Ectodermal cell (in vitro differentiated cells): ENCODE results near the gene LBHD2.

Experiments used
- H3K27ac ChIP-seq: 2 replicates; pipeline ENCODE4 v1.7.0; 2013; ENCODE audit warnings: mild to moderate bottlenecking, low read depth, low read length; ENCODE audit not compliant: insufficient read depth, poor library complexity, severe bottlenecking
- H3K27me3 ChIP-seq: 2 replicates; pipeline ENCODE4 v1.7.0; 2013; ENCODE audit warnings: mild to moderate bottlenecking, low read length; ENCODE audit not compliant: insufficient read depth, control insufficient read depth, poor library complexity, severe bottlenecking
- H3K36me3 ChIP-seq: one replicate; pipeline ENCODE4 v1.7.0; 2013; ENCODE audit warnings: low read length; ENCODE audit not compliant: control insufficient read depth, insufficient read depth
- H3K4me1 ChIP-seq: one replicate; pipeline ENCODE4 v1.7.0; 2013; ENCODE audit warnings: low read length; ENCODE audit not compliant: control insufficient read depth, insufficient read depth
- H3K4me3 ChIP-seq: 2 replicates; pipeline ENCODE4 v1.7.0; 2013; ENCODE audit warnings: low read depth, low read length, control low read depth; ENCODE audit not compliant: insufficient read depth
- H3K9me3 ChIP-seq: 2 replicates; pipeline ENCODE4 v1.7.0; 2013; ENCODE audit warnings: mild to moderate bottlenecking, low read length, moderate library complexity; ENCODE audit not compliant: control insufficient read depth
- WGBS, 2 experiments: methylation state at CpG; one replicate each; pipeline ENCODE4 v1.1.7; 2013; ENCODE audit warnings: missing lambda C conversion rate in 2 of 2; 5-methylcytosine and 5-hydroxymethylcytosine counted together

Gene LBHD2

GRCh38 chr14:103067231-103067954 lies 16.6 kb upstream of the LBHD2 start:
- 92 to 95% methylated on average over 8 of the region's 8 CpGs for WGBS, 2 experiments
- Histone ChIP-seq H3K36me3 (no peaks in the 10 kb centered on the region), H3K9me3 (no peaks in the 10 kb centered on the region), H3K4me1 (peaks cover 12% of the 10 kb centered on the region), H3K4me3 (no peak overlapping the region), H3K27me3 (no peaks in the 10 kb centered on the region), H3K27ac (no peak overlapping the region)

DNA sequence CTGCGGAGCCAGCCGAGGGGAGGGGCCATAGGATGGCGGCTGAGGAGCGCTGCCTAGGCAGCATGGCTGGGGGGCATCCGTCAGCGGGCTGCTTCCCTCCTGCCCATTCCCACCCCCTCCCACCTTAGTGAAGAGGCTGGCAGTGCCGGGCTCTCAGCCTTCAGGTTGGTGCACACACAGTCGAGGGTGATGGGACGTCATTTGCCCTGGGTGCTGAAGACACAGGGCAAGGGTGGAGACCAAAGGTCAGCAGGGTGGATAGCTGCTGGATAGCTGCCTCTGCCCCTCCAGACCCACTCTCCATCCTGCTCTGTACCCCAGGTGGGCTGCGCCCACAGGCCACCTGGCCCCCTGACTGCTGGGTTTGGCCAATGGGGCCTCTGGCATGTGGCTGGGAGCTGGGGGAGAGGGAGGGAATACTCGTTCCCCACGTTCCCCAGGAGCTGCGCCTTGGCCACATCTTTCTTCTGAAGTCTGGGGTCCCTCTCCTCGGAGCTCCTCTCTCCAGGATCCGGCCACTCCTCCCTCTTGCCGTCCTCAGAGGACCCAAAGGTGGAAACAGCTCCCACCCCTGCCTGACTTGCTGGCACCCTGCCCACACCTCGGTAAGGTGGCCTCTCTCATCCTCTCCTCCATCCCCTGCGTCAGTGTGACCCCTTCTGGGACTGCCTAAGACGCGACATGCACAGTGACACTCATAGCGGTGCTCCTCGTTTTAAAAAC lies 15.5 kb upstream of the LBHD2 start:
- Histone ChIP-seq H3K9me3 (no peaks in the 10 kb centered on the region), H3K27ac (no peak overlapping the region), H3K27me3 (no peaks in the 10 kb centered on the region), H3K4me1 (peaks cover 12% of the 10 kb centered on the region), H3K36me3 (no peaks in the 10 kb centered on the region), H3K4me3 (no peak overlapping the region)
- WGBS, 2 experiments = 85 to 87% methylated on average over 22 of the region's 22 CpGs

GRCh38 chr14:103070263-103070885 lies 13.6 kb upstream of the LBHD2 start:
- Histone ChIP-seq H3K9me3 (no peaks in the 10 kb centered on the region), H3K36me3 (no peaks in the 10 kb centered on the region), H3K4me1 (peaks cover 17% of the 10 kb centered on the region), H3K27ac (no peak overlapping the region), H3K4me3 (no peak overlapping the region), H3K27me3 (peaks cover 7% of the 10 kb centered on the region)
- WGBS, 2 experiments = 83 to 85% methylated on average over 8 of the region's 8 CpGs

DNA sequence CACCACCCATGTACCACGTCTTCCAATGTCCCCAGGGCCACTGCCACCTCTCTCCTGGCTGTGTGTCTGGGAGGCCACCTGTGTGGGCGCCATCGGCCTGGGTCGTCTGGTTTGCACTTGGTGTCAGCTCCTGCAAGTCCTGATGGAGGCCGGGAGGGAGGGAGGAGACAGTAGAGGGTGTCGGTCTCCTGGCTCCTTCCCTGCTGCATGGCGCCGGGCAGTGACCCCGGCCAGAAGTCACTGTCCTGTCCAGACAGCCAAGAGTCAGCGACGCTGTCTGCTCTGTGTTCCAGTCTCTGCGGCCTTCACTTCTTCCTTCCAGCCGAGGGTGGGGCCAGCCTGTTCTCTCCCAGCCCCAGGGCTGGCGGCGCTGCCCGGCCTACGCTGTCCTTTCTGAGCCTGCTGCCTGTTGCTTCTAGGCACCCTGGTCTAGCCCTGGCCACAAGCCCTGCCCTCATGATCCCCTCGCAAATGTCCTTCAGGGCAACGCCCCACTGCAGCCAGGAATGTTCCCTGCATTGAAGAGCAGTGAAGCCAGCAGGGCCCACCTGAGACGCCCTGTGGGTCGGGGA lies 13.0 kb upstream of the LBHD2 start:
- H3K4me1 ChIP-seq = peaks cover 17% of the 10 kb centered on the region
- H3K4me3 ChIP-seq = no peak overlapping the region
- peaks cover 8% of the 10 kb centered on the region for H3K27me3 ChIP-seq
- 89 to 90% methylated on average over 21 of the region's 21 CpGs for WGBS, 2 experiments
- H3K9me3 ChIP-seq = no peaks in the 10 kb centered on the region
- no peaks in the 10 kb centered on the region for H3K36me3 ChIP-seq
- no peak overlapping the region for H3K27ac ChIP-seq

DNA sequence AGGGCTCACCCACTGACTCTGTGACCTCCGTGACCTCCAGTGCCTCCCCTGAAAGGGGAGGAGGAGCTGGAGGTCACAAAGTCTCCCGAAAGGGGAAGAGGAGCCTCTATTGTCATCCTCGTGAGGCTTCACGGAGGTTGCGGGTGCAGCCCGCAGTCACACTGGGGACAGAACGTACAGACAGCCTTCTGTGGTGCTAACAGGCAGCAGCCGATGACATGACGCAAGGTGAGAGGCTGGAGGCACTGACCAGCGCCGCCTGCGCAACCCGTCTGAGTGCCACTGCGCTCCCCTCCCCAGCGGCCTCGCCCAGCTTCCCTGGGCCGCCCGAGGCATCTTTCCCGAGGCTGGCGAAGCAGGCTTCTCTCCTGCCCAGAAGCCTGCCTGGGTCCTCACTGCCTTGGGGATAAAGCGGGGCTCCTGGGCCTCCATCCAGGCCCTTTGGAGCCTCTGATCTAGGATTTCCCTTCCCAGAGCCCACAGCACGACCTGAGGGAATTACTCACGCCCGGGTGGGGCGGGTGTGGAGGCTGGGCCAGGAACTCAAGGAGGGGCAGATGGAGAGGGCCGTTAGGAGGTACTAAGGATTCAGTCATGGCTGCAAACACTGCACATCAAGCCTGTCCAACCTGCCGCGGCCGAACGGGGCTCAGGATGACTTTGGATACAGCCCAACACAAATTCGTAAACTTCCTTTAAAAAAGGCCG lies 12.3 kb upstream of the LBHD2 start:
- H3K4me1 ChIP-seq = peaks cover 17% of the 10 kb centered on the region
- H3K27ac ChIP-seq = no peak overlapping the region
- no peak overlapping the region for H3K4me3 ChIP-seq
- no peaks in the 10 kb centered on the region for H3K36me3 ChIP-seq
- H3K9me3 ChIP-seq = no peaks in the 10 kb centered on the region
- H3K27me3 ChIP-seq = peaks cover 11% of the 10 kb centered on the region
- WGBS, 2 experiments = 84 to 87% methylated on average over 32 of the region's 32 CpGs

GRCh38 chr14:103072595-103073366 lies 11.2 kb upstream of the LBHD2 start:
- peaks cover 17% of the 10 kb centered on the region for H3K4me1 ChIP-seq
- H3K4me3 ChIP-seq = no peak overlapping the region
- no peaks in the 10 kb centered on the region for H3K9me3 ChIP-seq
- H3K27me3 ChIP-seq = peaks cover 11% of the 10 kb centered on the region
- 81 to 85% methylated on average over 21 of the region's 21 CpGs for WGBS, 2 experiments
- H3K27ac ChIP-seq = no peak overlapping the region
- no peaks in the 10 kb centered on the region for H3K36me3 ChIP-seq

DNA sequence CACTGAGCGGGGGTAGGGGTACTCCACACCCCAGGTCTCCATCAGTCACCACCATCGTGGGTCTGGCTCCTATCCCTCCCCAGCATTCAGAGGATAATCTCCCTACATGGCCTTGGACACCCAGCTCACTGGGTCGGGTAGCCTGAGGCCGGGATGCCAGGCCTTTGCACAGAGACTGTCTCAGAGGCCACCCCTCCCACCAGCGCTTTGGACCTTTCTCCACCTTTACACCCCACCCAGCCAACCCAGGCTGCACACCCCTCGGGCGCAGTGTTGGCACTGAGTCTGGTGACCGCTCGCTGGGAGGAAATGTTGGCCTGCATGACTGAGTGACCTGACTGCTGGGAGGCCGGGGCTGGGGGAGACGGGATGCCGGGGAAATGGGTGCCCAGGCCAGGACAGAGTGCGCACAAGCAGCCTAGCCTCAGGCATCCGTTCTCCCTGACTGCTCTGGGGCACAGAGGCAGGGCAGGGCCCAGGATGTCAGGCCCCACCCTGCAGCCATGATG lies 10.6 kb upstream of the LBHD2 start:
- H3K9me3 ChIP-seq = no peaks in the 10 kb centered on the region
- H3K27me3 ChIP-seq = peaks cover 11% of the 10 kb centered on the region
- peaks cover 17% of the 10 kb centered on the region for H3K4me1 ChIP-seq
- no peaks in the 10 kb centered on the region for H3K36me3 ChIP-seq
- 94% methylated on average over 14 of the region's 14 CpGs for WGBS, 2 experiments
- no peak overlapping the region for H3K27ac ChIP-seq
- no peak overlapping the region for H3K4me3 ChIP-seq

GRCh38 chr14:103073876-103074728 lies 9.9 kb upstream of the LBHD2 start:
- Histone ChIP-seq H3K36me3 (no peaks in the 10 kb centered on the region), H3K27me3 (peaks cover 11% of the 10 kb centered on the region), H3K4me3 (no peak overlapping the region), H3K27ac (no peak overlapping the region), H3K9me3 (no peaks in the 10 kb centered on the region), H3K4me1 (peaks cover 17% of the 10 kb centered on the region)
- 83 to 86% methylated on average over 21 of the region's 21 CpGs for WGBS, 2 experiments
